NCI-H2107 treated with DMSO at 0.1 percent for 48 hours (cell line): ENCODE measurements around the gene PLXND1.
A peak's percentile ranks its signal among the peaks of the same experiment; 100 is the strongest.
"Not testable (repeated sequence)": the region's sequence is repeated elsewhere in the genome, so short reads cannot be mapped to it uniquely, and the experiment has no call there.

Experiments
- DNase-seq: peaks from one replicate; lab custom pipeline; 2025; ENCODE audit not compliant: unreplicated experiment; lab: John Stamatoyannopoulos, UW

The PLXND1 gene

DNA sequence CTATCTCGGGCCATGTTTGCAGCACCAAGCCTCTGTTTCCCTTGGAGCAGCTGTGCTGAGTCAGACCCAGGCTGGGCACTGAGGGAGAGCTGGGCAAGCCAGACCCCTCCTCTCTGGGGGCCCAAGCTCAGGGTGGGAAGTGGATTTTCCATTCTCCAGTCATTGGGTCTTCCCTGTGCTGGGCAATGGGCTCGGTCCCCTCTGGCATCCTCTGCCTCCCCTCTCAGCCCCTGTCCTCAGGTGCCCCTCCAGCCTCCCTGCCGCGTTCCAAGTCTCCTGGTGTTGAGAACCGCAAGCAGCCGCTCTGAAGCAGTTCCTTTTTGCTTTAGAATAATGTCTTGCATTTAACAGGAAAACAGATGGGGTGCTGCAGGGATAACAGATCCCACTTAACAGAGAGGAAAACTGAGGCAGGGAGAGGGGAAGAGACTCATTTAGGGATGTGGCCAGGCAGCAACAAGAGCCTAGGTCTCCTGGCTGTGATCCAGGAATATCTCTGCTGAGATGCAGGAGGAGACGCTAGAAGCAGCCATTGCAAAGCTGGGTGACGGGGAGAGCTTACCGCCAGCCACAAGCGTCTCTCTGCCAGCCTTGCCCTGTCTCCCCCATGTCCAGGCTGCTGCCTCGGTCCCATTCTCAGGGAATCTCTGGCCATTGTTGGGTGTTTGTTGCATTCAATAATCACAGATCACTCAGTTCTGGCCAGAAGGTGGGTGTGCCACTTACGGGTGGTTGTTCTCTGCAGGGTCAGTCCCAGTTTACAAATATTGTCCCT is 76.9 kb downstream of the PLXND1 start:
- DNase-seq: no peak

DNA sequence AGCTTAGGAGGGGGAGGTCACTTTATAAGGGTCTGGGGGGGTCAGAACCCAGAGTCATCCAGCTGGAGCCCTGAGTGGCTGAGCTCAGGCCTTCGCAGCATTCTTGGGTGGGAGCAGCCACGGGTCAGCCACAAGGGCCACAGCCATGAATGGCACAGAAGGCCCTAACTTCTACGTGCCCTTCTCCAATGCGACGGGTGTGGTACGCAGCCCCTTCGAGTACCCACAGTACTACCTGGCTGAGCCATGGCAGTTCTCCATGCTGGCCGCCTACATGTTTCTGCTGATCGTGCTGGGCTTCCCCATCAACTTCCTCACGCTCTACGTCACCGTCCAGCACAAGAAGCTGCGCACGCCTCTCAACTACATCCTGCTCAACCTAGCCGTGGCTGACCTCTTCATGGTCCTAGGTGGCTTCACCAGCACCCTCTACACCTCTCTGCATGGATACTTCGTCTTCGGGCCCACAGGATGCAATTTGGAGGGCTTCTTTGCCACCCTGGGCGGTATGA is 77.8 kb downstream of the PLXND1 start, which contains the start of gene RHO:
TSS of gene RHO (plus strand) at position 51 of the 512 bp plus-strand sequence. CDS start at position 146, 95 bp downstream.
- DNase-seq: no peak

DNA sequence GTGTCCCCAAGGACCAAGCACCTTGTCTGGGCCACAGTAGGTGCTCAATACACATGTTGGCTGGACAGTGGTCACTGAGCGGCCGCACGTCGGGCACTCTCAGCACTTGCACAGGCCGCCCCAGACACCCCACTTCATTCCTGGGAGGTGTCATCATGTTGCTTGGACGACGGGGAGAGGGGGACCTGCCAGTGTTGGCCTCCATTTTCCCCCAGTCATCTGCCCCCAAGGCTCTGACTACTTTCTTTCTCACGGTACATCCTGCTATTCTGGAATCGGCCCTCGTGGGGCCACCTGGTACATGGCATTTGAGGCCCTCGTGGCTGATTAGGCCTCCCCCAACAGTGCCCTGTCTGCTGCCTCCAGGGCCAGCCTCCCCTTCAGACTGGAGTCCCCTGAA is 79.2 kb downstream of the PLXND1 start:
- no peak for DNase-seq

DNA sequence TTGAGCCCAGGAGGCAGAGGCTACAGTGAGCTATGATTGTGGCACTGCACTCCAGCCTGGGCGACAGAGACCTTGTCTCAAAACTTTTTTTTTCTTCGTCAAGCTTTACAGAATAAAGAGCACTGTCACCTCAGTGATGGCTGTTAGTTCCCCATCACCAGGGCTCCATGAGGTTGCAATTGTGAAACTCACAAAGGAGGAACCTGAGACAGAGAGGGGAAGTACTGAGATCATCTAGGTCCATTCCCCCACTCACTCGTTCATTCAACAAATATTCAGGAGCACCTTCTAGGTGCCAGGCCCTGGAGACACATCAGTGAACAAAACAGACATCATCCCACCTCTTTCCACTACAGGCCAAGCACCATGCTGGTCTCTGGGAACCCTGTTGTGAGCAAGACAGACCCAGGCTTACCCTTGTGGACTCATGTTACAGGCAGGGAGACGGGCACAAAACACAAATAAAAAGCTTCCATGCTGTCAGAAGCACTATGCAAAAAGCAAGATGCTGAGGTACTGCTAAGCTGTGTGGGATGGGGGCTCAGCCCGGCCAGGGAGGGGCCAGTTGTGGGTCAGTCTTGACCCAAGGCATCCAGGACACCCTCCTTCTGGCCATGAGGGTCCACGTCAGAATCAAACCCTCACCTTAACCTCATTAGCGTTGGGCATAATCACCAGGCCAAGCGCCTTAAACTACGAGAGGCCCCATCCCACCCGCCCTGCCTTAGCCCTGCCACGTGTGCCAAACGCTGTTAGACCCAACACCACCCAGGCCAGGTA is 80.2 kb downstream of the PLXND1 start:
- DNase-seq: peak; percentile 42

DNA sequence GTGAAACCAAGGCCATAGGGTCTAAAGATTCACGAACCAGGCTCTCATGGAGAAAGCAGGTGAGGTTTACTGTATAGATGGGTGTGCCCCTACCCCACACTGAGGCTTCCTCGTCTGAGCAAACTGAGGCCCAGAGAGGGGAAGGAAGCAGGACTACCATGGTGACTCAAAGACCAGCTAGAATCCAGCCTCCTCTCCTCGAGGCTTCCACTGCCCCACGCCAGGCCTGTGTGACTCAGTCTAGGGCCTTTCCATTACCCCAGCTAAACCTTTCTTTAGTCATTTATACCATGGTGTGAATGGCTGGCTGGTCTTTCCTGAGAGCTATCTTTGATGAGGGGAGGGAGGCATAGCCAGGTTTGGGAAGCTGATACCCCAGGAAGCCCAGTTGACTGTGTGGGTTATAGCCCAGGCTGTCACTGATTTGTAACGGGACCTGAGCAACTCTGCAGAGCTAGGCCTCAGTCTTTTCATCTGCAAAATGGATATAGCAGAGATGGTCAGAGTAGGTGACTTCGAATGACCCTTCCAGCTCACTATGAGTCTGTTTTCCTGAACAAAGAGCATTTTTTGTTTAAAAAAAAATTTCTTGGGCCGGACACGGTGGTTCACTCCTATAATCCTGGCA is 81.0 kb downstream of the PLXND1 start:
- no peak for DNase-seq

DNA sequence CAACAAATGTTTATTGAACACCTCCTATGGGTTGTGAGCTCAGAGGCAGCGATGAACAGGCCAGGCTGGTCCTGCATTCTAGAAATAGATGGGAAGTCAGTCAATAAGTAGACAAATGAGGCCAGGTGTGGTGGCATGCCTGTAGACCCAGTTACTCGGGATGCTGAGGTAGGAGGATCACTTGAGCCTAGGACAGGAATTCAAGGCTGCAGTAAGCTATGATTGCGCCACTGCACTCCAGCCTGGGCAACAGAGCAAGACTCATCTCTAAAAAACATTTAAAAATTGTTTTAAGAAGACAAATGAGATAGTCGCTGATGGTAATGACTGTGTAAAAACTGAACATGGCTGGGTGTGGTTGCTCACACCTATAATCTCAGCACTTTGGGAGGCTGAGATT is 82.4 kb downstream of the PLXND1 start:
- no peak for DNase-seq

DNA sequence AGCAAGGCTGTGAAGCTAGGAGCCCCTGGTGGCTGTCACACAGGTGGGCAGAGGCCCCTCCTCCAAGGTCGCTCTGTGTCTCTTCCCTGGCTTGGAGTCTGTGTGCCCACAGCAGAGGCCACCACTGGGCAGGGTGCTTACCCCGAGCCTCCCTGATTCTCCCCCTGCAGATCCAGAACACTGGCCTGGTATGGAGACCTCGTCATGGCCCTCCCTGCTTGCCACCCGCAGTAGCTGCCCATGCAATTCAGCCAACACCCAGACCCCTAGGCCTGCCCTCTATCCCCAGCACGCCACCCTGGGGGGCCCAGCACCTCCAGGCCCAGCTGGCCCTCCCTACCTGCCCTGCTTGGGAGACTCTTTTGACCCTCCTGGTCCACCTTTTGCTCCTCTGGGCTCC is 83.5 kb downstream of the PLXND1 start:
- no peak for DNase-seq

DNA sequence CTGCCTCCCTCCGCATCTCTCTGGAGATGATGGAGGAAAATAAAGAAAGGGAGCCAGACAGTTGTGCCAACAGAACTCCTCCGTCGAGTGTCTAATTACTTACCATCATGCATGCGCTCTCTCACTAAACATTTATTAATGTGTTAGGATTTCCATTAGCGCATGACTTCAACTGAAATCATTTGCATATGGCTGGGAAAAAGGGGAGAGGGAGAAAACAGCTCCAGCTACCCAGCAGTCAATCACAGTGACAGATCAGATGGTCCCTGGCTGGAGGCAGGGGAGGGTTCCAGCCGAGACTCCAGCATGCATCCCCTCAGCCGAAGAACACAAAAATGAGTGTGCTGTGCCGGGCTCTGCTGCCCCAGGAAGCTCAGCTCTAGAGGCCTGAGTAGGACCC is 84.9 kb downstream of the PLXND1 start:
- no peak for DNase-seq

DNA sequence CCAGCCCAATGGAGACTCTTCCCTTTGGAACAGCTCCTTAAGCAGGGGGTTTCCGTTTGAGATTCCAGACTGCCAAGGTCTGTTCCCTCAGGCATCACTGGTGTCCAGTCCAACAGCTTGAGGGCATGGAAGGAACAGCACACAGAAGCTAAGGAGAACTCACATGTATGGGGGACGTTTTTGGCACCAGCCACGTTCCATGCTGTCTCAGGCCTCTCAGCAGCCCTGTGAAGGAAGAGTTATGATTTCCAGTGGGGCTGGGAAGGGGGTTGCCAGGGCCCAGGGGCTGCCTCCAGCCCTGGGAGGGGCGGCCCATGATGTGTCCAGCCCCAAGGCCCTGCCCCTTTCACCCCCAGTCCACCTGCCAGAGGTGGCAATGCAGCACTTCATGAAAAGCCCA is 85.5 kb downstream of the PLXND1 start:
- DNase-seq: no peak

DNA sequence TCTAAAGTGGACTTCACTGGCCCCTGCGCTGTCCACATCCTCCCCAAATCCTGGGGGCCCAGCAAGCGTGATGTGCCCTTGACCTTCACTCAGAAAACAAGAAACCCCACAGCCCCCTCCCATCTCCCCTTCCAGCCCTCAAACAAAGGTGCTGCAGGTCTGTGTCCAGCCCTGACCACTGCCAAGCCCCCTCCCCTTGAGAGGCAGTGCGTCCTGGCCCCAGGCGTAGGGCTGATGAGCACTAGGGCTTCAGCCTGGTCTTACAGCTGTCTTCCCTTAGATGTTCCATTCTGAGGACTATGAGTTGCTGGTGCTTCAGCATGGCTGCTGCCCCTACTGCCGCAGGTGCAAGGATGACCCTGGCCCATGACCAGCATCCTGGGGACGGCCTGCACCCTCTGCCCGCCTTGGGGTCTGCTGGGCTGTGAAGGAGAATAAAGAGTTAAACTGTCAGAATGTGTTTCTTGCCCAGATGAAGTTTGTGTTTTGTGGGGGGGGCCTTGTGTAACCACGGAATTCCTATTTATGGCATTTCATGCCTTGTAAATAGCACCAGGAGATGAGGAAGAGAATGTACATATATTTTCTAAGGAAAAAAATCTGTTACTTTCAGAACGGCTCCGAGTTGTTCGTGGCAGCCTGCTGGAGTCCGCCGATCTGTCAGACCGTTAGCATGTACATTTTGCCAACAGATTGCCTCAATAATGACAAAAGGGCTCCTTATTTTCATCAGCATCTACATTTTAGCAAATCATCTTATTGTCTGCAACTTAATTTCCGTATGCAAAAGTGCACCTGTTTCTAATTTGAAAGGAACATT is 86.4 kb downstream of the PLXND1 start:
- DNase-seq: no peak

DNA sequence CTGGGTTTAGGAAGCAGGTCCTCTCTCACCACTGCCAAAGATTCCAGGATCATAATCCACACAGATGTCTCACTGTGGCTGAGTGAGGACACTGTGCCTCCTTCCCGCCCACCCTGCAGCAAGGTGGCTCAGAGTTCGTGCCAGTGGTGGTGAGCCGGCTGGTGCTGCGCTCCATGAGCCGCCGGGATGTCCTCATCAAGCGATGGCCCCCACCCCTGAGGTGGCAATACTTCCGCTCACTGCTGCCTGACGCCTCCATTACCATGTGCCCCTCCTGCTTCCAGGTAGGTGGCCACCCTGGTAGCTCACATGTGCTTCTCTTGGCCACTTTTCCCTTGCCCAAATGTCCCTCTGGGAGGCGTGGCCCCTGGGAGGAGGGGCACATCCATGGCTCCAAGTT is 87.0 kb downstream of the PLXND1 start:
- DNase-seq: no peak

DNA sequence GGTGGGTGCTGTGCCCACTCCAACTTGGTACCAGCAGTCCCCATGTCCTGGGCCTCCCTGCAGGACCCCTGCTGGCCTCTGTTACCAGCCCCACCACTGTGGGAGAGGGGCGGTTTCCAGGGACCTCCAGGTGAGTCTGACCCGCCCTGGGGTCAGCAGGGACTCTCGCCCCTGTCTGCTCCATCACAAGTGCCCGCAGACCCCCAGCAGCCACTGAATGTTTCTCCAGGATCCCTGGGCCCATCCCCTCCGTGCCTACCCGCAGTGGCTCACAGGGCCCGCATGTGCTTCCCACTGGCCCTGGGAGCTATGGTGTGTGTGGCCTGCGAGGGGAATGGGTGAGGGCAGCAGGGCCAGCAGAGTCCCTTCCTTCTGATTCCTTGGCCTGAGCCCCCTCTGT is 87.9 kb downstream of the PLXND1 start:
- no peak for DNase-seq

DNA sequence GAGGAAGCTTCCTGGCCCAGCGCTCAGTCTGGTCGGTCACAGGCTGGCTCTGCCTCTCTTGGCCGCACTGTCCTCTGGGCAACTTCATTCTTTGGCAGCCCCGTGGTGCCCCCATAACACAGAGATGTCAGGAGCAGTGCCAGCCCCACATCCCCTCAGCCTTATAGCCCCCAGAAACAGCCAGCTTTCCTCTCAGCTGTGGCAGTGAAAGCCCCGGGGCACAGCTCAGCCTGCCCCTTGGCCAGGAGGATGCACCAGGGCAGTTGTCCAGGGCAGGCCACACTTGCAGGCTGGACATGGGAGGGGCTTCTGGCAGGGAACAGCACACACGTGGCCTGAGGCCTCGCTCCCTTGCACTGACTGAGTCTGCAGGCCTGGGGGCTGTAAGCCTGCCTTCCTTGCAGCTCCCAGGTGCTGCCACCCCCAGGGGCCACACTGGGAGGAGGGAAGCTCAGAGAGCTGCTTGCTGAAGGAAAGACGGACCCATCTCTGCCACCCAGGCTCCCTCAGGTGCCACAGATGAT is 88.4 kb downstream of the PLXND1 start:
- no peak for DNase-seq

DNA sequence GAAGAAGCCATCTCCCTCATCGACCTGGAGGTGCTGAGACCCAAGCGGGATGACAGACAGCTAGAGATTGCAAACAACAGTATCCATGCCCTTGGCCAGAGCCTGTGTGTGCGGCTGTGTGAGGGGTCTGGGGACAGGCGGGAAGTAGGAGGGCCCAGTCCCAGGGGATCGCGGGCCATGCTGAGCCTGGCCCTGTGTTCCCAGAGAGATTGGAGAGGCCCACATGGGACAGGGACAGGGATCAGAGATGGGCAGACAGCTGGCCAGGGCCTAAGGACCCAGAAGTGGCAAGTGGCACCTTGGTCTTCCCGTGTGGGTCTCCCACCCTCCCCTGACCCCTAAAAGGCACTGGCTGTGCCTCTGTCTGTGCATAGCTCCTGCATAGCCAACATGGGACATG is 89.0 kb downstream of the PLXND1 start:
- DNase-seq: no peak

DNA sequence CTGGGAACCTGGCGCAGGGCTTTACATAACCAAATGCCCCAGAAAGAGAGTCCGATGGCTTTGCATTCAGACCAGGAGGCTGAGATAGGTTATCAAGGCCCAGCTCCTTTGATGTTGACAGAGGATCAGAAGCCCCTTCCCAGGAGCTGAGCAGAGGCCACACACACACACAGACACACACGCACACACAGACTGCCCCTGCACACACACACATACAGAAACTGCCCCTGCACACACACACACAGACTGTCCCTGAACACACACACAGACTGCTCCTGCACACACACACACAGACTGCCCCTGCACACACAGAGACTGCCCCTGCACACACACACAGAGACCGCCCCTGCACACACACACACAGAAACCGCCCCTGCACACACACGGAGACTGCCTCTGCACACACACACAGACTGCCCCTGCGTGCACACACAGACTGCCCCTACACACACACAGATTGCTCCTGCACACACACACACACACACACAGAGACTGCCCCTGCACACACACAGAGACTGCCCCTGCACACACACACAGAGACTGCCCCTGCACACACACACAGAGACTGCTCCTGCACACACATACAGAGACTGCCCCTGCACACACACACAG is 90.5 kb downstream of the PLXND1 start:
- not testable (repeated sequence) for DNase-seq

DNA sequence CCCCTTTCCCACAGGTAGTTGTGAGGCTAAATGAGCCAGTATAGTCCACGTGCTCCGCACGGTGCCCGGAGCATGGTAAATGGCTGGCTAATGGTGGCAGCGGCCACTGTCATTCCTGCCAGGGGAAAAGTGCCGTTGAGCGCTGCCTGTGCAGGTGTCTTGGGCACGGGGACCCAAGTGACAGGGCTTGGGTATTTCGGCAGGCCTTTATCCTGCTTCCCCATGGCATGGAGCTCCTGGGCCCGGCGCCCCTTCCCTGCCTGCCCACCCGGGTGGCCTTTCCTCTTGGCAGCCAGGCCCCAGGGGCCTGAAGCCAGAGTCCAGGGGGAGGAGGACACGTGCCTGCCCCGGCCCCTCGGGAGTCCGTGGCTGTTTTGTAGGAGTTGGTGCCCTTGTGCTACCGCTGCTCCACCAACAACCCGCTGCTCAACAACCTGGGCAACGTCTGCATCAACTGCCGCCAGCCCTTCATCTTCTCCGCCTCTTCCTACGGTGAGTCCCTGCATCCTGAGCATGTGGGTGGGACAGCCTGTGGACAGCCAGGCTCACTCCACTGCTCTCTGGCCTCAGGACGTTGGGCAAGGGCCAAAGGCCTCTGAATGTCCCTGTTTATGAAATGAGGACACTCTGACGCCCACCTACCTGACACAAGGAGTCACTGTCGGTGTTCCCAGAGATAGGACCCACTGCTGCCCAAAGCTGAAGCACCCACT is 91.2 kb downstream of the PLXND1 start:
- DNase-seq: not testable (repeated sequence)

DNA sequence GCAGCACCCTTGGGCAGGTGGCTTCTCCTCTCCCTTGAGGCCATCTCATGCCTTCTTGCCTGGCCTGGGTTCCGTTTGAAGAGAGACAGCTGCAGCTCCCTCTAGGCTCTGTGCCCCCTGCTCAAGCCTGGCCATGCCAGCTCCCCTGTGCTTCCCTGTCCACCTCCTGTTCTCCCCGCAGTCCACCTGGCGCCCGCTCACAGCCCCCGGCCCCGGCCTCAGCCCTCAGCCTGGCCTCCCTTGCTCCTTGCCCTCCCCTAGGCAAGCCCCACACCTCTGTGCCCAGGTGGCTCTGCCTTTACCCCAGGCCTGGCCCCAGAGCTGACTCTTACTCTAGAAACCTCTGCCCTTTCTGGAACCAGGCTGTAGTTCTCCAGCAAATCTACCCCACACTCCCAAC is 91.9 kb downstream of the PLXND1 start:
- no peak for DNase-seq

DNA sequence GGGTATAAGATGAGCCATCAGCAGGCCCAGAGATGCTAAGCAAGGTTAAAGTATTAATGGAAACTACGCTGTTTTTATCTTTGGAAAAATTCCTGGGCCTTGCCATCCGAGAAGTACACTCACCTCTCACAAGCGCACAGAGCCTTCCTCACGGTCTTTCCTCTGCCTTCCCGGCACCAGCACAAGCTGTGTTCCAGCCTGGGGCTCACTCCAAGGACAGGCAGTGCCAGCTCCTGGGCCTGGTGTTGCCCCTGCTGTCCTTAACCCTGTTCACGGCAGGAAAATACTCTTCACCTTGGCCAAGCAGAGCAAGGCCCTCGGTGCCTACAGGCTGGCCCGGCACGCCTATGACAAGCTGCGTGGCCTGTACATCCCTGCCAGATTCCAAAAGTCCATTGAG is 92.4 kb downstream of the PLXND1 start:
- DNase-seq: no peak

DNA sequence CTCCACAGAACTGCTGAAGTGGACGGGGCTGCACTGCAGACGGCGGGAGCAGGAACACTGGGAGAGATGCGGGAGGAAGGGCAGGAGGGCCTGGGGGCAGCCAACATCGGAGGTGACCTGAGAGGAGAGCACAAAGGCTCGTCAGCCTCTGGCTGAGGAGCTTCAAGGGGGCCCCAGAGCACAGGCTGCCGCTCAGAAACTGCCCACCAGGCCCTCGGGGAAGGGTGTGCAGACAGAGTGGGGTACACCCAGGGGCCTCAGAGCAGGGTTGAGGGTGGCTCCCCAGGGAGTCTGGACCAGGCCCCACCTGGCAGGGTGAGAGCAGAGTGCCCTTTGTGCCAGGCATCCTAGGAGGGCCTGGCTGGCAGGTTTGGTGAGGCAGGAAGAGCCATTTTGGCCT is 92.8 kb downstream of the PLXND1 start:
- DNase-seq: no peak

DNA sequence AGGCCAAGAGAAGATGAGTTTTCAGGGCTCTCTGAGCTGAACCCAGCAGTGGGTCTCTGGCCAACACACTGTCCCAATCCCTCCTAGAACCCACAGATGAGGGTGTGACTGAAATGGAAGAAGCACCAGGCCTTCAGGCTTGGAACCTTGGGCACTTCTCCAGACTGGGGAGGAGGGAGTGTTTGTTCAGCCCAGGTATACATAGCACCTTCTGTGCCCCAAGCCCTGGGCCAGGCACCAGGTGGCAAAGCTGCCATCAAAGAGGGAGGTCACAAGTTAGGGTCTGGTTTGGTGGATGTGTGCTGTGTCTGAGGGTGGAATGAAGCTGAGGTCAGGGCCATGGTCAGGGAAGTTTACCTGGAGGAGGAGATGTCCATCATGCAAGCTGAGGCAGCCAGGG is 93.9 kb downstream of the PLXND1 start:
- no peak for DNase-seq
